Measurements from ENCODE around the gene GABRG3. TPM values are rescaled to one million over a fixed set of nuclear protein-coding genes. Genes with fewer than 3 reads are reported as not detected.
A peak's percentile ranks its signal among the peaks of the same experiment; 100 is the strongest.

The GABRG3 gene
- polyA plus RNA-seq, 2 of the 4 experiments (the other 2 are of a cell fraction): 0.08 to 0.18 TPM

- Histone ChIP-seq H3K9me3 (no peaks in the 10 kb centered on the region), H3K4me3 (no peak overlapping the region), H3K27ac (no peak overlapping the region), H3K4me2 (no peak overlapping the region), H3K4me1 (peaks cover 8% of the 10 kb centered on the region; the same call in 2 of the 3 replicates)
- ChIA-PET POLR2A (no interaction called here), CTCF (interaction anchor here (0.6 to 6.9 kb wide), 21 partner anchors 9 to 779 kb away, joined by 3 to 29 read pairs (median 4); no protein-coding TSS in a partner anchor)
- WGBS (ENCODE audit: missing lambda C conversion rate): 4% methylated on average over 3 of the region's 3 CpGs
- FAIRE-seq (peak; percentile 83), ATAC-seq (peak; percentile 56 to 91; a peak in 4 of 6 replicates), DNase-seq (ENCODE audit: low read depth in 1 of 2, low spot score in 1 of 2) (peak; percentile 75 to 84)
- TF ChIP-seq POLR2A (IDR thresholded peaks at IDR 0.05; ENCODE audit: low read length) (no peak), RNF2 (IDR thresholded peaks at IDR 0.05; ENCODE audit: borderline replicate concordance, low read depth) (no peak), RCOR1 (IDR thresholded peaks at IDR 0.05; ENCODE audit: low read depth, low read length) (no peak), HDAC2 (IDR thresholded peaks at IDR 0.05) (no peak), USF2 (IDR thresholded peaks at IDR 0.05) (no peak), ZFP36 (IDR thresholded peaks at IDR 0.05; ENCODE audit: borderline replicate concordance, partially characterized antibody) (no peak), HOXB13 (CRISPR knock-in tag; IDR thresholded peaks at IDR 0.05; ENCODE audit: low read depth) (no peak), MAZ (IDR thresholded peaks at IDR 0.05; ENCODE audit: borderline replicate concordance, low read depth, low read length) (no peak), MYC (IDR thresholded peaks at IDR 0.05; ENCODE audit: borderline replicate concordance, low read length) (no peak), CEBPB (IDR thresholded peaks at IDR 0.05) (no peak), SMC3 (IDR thresholded peaks at IDR 0.05) (peak; percentile 55; the same call in 2 of the 3 replicates), POLR2AphosphoS2 (conservative IDR thresholded peaks at IDR 0.05; ENCODE audit: low read length) (no peak), NR3C1 (IDR thresholded peaks at IDR 0.05) (no peak), RAD21 (conservative IDR thresholded peaks at IDR 0.05 in 1 of 2, IDR thresholded peaks at IDR 0.05 in 1 of 2) (peak; percentile 47 to 48), HEYL (CRISPR knock-in tag; IDR thresholded peaks at IDR 0.05) (no peak), EHF (CRISPR knock-in tag; IDR thresholded peaks at IDR 0.05) (no peak), FOXS1 (CRISPR knock-in tag; IDR thresholded peaks at IDR 0.05) (no peak)
- TF ChIP-seq, protein P1, sequence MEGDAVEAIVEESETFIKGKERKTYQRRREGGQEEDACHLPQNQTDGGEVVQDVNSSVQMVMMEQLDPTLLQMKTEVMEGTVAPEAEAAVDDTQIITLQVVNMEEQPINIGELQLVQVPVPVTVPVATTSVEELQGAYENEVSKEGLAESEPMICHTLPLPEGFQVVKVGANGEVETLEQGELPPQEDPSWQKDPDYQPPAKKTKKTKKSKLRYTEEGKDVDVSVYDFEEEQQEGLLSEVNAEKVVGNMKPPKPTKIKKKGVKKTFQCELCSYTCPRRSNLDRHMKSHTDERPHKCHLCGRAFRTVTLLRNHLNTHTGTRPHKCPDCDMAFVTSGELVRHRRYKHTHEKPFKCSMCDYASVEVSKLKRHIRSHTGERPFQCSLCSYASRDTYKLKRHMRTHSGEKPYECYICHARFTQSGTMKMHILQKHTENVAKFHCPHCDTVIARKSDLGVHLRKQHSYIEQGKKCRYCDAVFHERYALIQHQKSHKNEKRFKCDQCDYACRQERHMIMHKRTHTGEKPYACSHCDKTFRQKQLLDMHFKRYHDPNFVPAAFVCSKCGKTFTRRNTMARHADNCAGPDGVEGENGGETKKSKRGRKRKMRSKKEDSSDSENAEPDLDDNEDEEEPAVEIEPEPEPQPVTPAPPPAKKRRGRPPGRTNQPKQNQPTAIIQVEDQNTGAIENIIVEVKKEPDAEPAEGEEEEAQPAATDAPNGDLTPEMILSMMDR (IDR thresholded peaks at IDR 0.05): peak; percentile 55
- TF ChIP-seq, protein P2, sequence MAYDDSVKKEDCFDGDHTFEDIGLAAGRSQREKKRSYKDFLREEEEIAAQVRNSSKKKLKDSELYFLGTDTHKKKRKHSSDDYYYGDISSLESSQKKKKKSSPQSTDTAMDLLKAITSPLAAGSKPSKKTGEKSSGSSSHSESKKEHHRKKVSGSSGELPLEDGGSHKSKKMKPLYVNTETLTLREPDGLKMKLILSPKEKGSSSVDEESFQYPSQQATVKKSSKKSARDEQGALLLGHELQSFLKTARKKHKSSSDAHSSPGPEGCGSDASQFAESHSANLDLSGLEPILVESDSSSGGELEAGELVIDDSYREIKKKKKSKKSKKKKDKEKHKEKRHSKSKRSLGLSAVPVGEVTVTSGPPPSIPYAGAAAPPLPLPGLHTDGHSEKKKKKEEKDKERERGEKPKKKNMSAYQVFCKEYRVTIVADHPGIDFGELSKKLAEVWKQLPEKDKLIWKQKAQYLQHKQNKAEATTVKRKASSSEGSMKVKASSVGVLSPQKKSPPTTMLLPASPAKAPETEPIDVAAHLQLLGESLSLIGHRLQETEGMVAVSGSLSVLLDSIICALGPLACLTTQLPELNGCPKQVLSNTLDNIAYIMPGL (CRISPR knock-in tag; IDR thresholded peaks at IDR 0.05; ENCODE audit: borderline replicate concordance): no peak
Measured at GRCh38 chr15:27059610-27060202, 88.7 kb downstream of the GABRG3 start.

DNA sequence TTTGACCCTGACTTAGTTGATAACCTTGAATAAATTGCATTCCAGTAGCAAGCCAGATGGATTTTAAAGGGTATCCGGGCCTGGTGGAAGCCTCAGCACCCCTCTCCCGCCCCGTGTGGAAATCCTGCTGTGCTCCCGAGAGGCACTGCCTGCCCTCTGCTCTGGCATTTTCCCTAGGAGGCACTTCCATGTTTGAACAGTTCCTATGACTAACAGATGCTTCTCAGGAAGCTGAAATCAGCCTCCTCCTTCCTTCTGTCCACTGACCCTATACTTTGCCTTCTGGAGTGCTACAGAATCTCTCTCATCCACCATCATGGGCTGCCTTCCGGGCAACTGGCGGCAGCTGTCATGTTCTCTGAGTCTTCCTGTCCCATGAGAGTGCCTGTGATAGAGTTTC, 90.8 kb downstream of the GABRG3 start:
- peak; percentile 73 to 78; a peak in 5 of 6 replicates for ATAC-seq
- WGBS (ENCODE audit: missing lambda C conversion rate): 12% methylated on average over 6 of the region's 6 CpGs
- Histone ChIP-seq H3K4me1 (peaks cover 8% of the 10 kb centered on the region; the same call in 2 of the 3 replicates), H3K4me3 (no peak overlapping the region), H3K4me2 (peak overlapping the region; percentile 31), H3K9me3 (no peaks in the 10 kb centered on the region), H3K27ac (0 out of 6 replicates have a peak overlapping the region, but pooled peaks of 1 of the 2 experiments have one; percentile 31)
- CTCF ChIA-PET: interaction anchor here (1.1 to 6.9 kb wide), 2 partner anchors 13 to 297 kb away, joined by 3 to 26 read pairs; no protein-coding TSS in a partner anchor
- TF ChIP-seq MAZ (IDR thresholded peaks at IDR 0.05; ENCODE audit: borderline replicate concordance, low read depth, low read length) (no peak), TP53 (CRISPR knock-in tag; IDR thresholded peaks at IDR 0.05) (no peak), BCL3 (IDR thresholded peaks at IDR 0.05) (no peak), MYC (IDR thresholded peaks at IDR 0.05; ENCODE audit: borderline replicate concordance, low read length) (no peak), ZFP36 (IDR thresholded peaks at IDR 0.05; ENCODE audit: borderline replicate concordance, partially characterized antibody) (no peak)
- peak in 1 of 2 experiments; percentile 25 for DNase-seq (ENCODE audit: low read depth in 1 of 2, low spot score in 1 of 2)
- POLR2A ChIA-PET: no interaction called here
- no peak for FAIRE-seq
